ENCODE data around the gene C14orf119.
A peak's percentile ranks its signal among the peaks of the same experiment; 100 is the strongest.

The C14orf119 gene

DNA sequence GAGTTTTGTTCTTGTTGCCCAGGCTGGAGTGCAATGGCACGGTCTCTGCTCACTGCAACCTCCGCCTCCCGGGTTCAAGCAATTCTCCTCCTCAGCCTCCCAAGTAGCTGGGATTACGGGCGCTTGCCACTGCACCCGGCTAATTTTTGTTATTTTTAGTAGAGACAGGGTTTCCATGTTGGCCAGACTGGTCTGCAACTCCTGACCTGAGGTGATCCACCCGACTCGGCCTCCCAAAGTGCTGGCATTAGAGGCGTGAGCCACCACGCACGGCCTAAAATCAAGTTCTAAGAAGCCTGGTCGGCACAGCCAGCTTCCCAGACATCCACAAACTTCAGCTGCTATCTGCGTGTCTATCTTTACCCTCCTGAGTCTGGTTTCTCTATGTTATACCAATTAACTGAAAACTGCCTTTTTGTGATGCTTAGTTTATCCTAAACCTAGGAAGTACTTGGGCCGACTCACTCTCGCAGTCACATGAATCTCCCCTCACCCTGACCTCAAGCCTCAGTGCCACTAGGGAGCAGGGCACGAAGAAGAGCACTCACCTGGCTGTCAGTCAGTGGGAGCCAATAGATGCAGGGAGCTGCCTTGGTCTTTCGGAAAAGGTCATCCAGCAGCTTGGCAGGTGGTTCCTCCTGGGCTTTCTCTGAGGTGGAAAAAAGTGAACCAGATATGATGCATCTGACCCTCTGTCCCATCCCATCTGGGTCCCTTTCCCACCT, 34.6 kb upstream of the C14orf119 start:
- DNase-seq (ENCODE audit: low read depth): no peak

- peak; percentile 98 for DNase-seq (ENCODE audit: low read depth)
Observed at GRCh38 chr14:23062002-23062401, 33.3 kb upstream of the C14orf119 start.

DNA sequence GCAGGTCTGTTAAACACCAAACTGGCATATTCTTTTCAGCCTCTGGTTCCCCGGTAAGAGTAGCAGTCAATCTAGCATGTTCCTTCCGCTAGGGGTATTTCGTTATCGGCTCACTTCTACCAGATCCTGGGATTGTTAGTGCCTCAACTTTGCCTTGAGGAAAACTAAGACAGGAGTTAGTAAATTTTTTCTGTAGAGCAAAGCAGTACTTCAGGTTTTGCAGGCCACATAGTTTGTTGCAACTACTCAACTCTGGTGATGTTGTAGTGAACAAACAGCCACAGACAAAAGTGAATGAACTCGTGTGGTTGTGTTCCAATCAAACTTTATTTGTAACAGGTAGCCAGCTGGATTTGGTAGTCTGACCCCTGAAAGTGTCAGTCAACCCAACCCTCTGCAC, 31.7 kb upstream of the C14orf119 start:
- no peak for DNase-seq (ENCODE audit: low read depth)

- no peak for DNase-seq (ENCODE audit: low read depth)
Observed at GRCh38 chr14:23066368-23066767, 28.9 kb upstream of the C14orf119 start.

DNA sequence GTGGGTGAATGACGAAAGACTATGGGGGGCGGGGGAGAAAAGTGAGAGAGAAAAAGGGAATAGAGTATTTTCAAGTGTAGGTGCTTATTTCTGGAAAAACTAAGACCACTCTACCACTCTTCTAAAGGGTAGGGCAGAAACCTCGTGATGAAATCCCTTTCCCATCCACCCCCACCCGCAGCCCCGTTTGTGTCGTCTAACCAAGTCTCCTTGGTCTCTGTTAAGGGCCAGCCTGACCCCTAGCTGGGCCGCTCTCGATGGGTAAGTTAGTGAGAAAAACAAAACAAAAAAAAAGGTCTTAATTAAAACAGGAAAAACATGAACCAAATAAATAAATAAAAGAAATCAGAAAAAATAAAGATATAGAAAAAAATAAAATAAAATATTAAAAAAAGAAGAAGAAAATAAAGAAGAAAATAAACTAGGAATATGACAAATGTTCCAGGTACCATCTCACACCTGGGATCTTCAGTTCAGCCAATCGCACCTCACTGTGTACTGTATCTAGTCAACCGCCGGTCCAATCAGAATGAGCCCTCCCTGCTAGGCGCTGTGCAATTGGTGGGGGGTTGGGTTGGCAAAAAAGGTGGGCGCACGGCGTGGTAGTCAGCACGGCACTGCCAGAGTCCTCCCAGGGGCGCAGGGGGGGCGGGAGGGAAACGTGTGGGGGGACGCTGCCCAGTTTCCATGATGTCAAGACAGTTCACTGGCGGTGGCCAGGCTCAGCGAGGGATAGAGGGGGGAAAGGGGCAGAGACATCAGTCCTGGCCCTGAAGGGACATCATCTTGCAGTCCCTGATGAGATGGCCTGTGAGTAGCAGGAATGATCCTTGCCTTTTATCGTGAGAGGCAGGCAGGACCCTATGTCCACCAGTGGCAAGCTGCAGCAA, 28.2 kb upstream of the C14orf119 start:
- DNase-seq (ENCODE audit: low read depth): no peak

GRCh38 chr14:23067847-23068788, 27.2 kb upstream of the C14orf119 start:
- no peak for DNase-seq (ENCODE audit: low read depth)

- peak; percentile 89 for DNase-seq (ENCODE audit: low read depth)
Observed at GRCh38 chr14:23068789-23069412, 26.4 kb upstream of the C14orf119 start.

DNA sequence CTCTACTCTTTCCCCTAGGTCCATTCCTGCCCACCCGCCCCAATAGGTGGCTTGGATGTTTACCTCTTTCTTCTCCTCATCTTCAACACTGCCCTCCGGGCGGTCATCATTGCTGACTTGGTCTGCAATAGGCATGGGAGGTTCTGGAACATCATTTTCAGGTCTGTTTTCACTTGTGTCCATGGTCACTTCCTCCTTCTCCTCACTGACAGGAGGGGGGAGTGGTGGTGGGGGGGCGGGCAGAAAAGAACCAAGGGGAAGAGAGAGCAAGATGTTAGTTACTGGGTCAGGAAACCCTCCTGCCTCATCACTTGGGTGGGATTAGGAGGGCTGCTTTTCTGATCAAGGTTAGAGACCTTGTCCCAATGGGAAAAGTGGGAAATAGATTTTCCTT, 25.9 kb upstream of the C14orf119 start:
- DNase-seq (ENCODE audit: low read depth): no peak

DNA sequence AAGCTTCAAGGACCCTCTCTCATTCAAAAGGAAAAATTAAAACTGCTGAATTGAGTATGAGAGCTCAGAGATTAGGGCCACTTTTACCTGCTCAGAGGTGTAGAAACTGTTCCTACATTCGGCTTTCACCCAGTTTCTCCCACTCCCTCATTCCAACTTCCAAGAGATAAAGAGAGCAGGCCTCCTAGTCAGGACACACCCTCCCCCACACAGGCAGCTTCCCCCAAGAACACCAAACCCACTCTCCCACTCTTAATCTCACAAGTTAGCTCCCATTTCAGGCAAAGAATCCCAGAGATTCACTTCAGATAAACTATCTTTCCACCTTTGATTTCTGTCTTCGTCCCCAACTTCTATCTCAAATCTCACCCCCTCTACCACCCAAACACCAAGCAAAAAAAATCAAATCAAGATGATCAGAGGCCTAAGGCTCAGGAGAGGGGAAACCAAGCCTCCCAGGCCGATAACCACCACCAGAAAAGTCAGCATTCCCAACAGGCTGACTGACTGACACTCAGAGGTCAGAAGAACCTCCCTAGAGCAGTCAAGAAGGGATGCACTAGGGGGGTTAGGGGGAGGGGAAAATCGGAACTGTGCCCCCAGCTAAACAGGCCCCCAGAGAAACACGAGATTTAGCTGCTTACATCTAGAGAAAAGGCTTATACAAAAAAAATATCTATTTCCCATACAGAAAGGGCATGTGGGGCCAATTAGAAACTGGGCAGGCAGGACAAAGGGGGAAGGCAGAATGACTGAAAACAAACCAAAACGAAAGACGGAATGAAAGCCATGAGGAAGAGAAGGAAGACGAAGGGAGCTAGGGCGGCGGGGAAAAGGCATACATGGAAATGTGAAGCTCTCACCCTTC, 24.8 kb upstream of the C14orf119 start:
- DNase-seq (ENCODE audit: low read depth): no peak

DNA sequence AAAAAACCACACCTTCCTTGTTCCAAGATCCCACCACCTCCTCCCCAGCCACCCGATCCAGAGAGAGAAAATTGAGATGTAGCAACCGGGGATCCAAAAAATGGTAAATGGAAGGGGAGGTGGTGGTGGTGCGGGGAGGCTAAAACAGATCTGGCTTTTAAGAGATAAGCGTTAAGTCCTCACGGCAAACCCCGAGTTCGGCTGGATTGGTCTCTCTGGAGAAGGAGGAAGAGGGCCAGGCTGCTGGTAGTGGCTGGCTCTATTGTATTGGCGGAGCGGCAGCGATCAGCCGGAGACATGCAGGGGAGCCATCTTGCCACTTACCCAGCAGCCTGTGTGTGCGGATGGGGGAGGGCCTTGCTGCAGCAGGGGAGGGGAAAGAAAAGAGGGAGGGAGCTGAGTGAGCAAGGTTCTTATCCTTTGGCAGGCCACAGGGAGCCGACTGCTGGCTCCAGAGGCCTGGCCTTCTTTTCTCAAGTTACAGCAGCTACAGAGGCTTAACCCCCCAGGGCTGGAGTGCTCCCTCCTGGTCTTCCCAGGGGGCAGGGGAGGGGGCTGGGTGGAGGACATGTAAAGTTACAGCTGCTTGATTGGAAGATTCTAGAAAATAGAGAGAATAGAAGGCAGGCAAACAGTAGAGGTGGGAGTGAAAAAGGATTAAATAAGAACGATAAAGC, 23.9 kb upstream of the C14orf119 start:
- peak; percentile 98 for DNase-seq (ENCODE audit: low read depth)

- DNase-seq (ENCODE audit: low read depth): no peak
Observed at GRCh38 chr14:23071921-23072539, 23.3 kb upstream of the C14orf119 start.

- DNase-seq (ENCODE audit: low read depth): no peak
Observed at GRCh38 chr14:23074906-23075305, 20.4 kb upstream of the C14orf119 start.

DNA sequence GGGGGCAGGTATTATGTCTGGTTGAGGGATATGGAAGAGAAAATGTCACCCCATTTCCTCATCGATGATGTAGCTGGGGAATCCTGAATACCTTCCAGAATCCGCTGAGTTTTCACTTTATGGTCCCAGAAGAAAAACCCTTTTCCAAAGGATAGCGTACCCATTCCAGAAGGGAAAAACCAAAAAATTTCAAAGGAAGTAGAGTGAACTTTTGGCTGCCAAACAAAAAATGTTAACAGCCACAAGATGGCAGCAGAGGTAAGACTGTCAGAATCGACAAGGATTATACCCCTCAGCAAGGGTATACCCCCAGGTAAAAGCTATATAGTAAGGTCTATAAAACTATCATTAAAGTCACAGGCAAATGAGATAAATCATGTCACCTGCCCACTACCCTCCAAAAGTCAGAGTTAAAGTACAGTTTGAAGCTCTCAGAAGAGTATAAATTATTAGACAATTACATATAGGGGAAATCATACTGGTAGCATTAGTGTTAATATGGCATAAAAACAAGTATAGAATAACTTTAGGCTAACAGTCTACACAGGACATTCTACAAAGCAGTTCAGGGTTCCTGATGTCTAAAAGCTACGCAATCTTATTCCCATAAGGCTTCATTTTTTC, 18.4 kb upstream of the C14orf119 start:
- DNase-seq (ENCODE audit: low read depth): no peak

- DNase-seq (ENCODE audit: low read depth): no peak
Observed at GRCh38 chr14:23077962-23078361, 17.3 kb upstream of the C14orf119 start.

GRCh38 chr14:23078692-23079116, 16.6 kb upstream of the C14orf119 start:
- DNase-seq (ENCODE audit: low read depth): peak; percentile 98

- peak; percentile 63 for DNase-seq (ENCODE audit: low read depth)
Observed at GRCh38 chr14:23079716-23080115, 15.6 kb upstream of the C14orf119 start.

DNA sequence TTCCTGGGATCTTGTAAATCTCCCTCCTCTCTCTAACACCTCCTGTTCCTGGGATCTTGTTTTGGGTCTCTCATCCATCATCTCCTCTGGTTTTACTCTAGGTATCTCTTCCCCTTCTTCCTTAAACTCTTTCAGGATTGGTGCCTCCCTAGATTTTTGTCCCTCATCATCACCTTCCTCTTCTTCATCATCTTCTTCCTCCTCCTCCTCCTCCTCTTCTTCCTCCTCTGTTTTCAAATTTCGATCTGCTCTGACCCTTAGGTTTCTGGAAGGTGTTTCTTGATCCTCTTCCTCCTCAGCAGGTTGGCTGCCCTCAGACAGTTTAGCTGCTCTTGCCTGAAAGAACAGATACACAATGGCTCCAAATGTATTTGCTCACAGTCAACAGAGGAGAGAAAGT, 14.8 kb upstream of the C14orf119 start:
- DNase-seq (ENCODE audit: low read depth): no peak

DNA sequence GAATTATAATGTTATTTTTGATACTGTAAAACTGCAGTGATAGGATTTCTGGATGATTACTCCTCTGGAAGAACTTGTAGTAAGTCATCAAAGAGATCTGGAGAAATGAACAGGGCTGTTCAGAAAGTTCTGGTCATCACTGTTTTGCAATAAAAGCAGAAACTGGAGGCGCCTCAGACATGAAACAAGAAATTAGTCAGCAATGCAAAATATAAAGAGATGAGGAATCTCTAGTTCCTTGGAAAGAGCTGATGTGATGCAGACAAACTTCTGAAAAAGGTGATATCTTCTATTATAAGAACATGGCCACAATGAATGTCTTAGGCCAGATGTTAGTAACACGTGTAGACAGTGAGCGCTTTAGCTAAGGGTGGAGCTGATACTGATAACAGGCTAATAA, 9.8 kb upstream of the C14orf119 start:
- peak; percentile 59 for DNase-seq (ENCODE audit: low read depth)

- no peak for DNase-seq (ENCODE audit: low read depth)
Observed at GRCh38 chr14:23086565-23086964, 8.7 kb upstream of the C14orf119 start.

All from iris pigment epithelial cell (primary cell).